Cardiac muscle cell (in vitro differentiated cells and primary cell): ENCODE data around the gene CPNE5. TPM values are rescaled to one million over a fixed set of nuclear protein-coding genes. Genes with fewer than 3 reads are reported as not detected.

Source experiments
- DNase-seq, 2 donors: peaks; one replicate each; pipeline versions ENCODE4 v3.0.0 to v3.0.0-alpha.2; 2010 to 2017; ENCODE audit warnings: low read depth in 1 of 2, low spot score in 1 of 2
- H3K27ac ChIP-seq: fragments of 200-600 bp; sonication (generic); 2 replicates; pipeline ENCODE4 v1.5.1; 2016
- H3K27me3 ChIP-seq: fragments of 200-600 bp; sonication (generic); 2 replicates; pipeline ENCODE4 v1.6.0; 2016; ENCODE audit warnings: control low read depth
- H3K36me3 ChIP-seq: fragments of 200-600 bp; sonication (generic); 2 replicates; pipeline ENCODE4 v1.5.1; 2016; ENCODE audit warnings: control low read depth
- H3K4me1 ChIP-seq: fragments of 200-600 bp; sonication (generic); 2 replicates; pipeline ENCODE4 v1.8.1; 2017; ENCODE audit warnings: low read depth, mild to moderate bottlenecking, mixed run types
- H3K4me3 ChIP-seq: fragments of 200-600 bp; sonication (generic); 2 replicates; pipeline ENCODE4 v1.5.1; 2016; ENCODE audit warnings: mild to moderate bottlenecking
- H3K9me3 ChIP-seq: fragments of 200-600 bp; sonication (generic); 2 replicates; pipeline ENCODE4 v1.5.1; 2017; ENCODE audit warnings: low read depth, mild to moderate bottlenecking, control low read depth
- CTCF ChIP-seq: IDR thresholded peaks from 2 replicates; pipeline ENCODE4 v1.5.1; 2012; ENCODE audit warnings: low read depth, mild to moderate bottlenecking, low read length
- polyA plus RNA-seq: library from polyadenylated mRNA; unstranded; fragments of >200 nt; fragmentation: Nextera tagmentation; extraction: Ambion mirVana; gene quantifications from 2 replicates; pipeline ENCODE4 v1.2.1, GENCODE V29; 2016
- total RNA-seq: library from RNA; depleted of rRNA; stranded (reverse); fragments of >200 nt; gene quantifications from 2 replicates; pipeline ENCODE4 v1.2.3, GENCODE V29; 2016

The CPNE5 gene
- total and polyA plus RNA-seq, 2 experiments from 2014 or later = 51.6 to 52.1 TPM

- DNase-seq = no peak
- H3K9me3 ChIP-seq = no peaks in the 10 kb centered on the region
- no peak for TF ChIP-seq CTCF
- peaks cover 43% of the 10 kb centered on the region for H3K4me1 ChIP-seq
- no peak overlapping the region for H3K4me3 ChIP-seq
- peaks cover 19% of the 10 kb centered on the region for H3K27me3 ChIP-seq
- H3K27ac ChIP-seq = no peak overlapping the region
- no peaks in the 10 kb centered on the region for H3K36me3 ChIP-seq
Observed at GRCh38 chr6:36841756-36842155, 2.5 kb upstream of the CPNE5 start.

- no peaks in the 10 kb centered on the region for H3K36me3 ChIP-seq
- H3K4me3 ChIP-seq = peak overlapping the region; percentile 64
- DNase-seq = peak in 1 of 2 donors; percentile 39
- H3K9me3 ChIP-seq = no peaks in the 10 kb centered on the region
- peak overlapping the region; percentile 18 for H3K27ac ChIP-seq
- peaks cover 19% of the 10 kb centered on the region for H3K27me3 ChIP-seq
- peaks cover 37% of the 10 kb centered on the region for H3K4me1 ChIP-seq
- TF ChIP-seq CTCF = no peak
Observed at GRCh38 chr6:36840432-36841403, 1.5 kb upstream of the CPNE5 start.

- Histone ChIP-seq H3K27me3 (peaks cover 19% of the 10 kb centered on the region), H3K9me3 (no peaks in the 10 kb centered on the region), H3K27ac (no peak overlapping the region), H3K36me3 (no peaks in the 10 kb centered on the region), H3K4me1 (peaks cover 34% of the 10 kb centered on the region), H3K4me3 (peak overlapping the region; percentile 64)
- DNase-seq = peak; percentile 54 to 73
- peak; percentile 16 for TF ChIP-seq CTCF
Observed at GRCh38 chr6:36839749-36840431, 646 bp upstream of the CPNE5 start.

- Histone ChIP-seq H3K4me1 (peaks cover 29% of the 10 kb centered on the region), H3K27me3 (peaks cover 19% of the 10 kb centered on the region), H3K9me3 (no peaks in the 10 kb centered on the region), H3K36me3 (no peaks in the 10 kb centered on the region), H3K27ac (no peak overlapping the region), H3K4me3 (no peak overlapping the region)
- DNase-seq = no peak
- no peak for TF ChIP-seq CTCF
Observed at GRCh38 chr6:36837686-36838085, 1.6 kb downstream of the CPNE5 start.

GRCh38 chr6:36837022-36837339 is 2.3 kb downstream of the CPNE5 start:
- no peaks in the 10 kb centered on the region for H3K36me3 ChIP-seq
- peaks cover 29% of the 10 kb centered on the region for H3K4me1 ChIP-seq
- no peak overlapping the region for H3K27ac ChIP-seq
- H3K9me3 ChIP-seq = no peaks in the 10 kb centered on the region
- no peak overlapping the region for H3K4me3 ChIP-seq
- no peak for TF ChIP-seq CTCF
- peaks cover 19% of the 10 kb centered on the region for H3K27me3 ChIP-seq
- no peak for DNase-seq
